C4-2B (cell line): ENCODE data around the gene CORIN.
"Not testable (repeated sequence)": the region's sequence is repeated elsewhere in the genome, so short reads cannot be mapped to it uniquely, and the experiment has no call there.

Experiments used
- H3K27ac ChIP-seq: fragments of 450-650 bp; 2 replicates; pipeline ENCODE4 v1.5.1; 2017
- CTCF ChIP-seq: fragments of 450-650 bp; conservative IDR thresholded peaks from 2 replicates; pipeline ENCODE4 v1.5.1; 2017; ENCODE audit warnings: mild to moderate bottlenecking
- ZFX ChIP-seq: fragments of 450-650 bp; IDR thresholded peaks from 2 replicates; pipeline ENCODE4 v1.6.1; 2017

CORIN gene

GRCh38 chr4:47714269-47714668, 123.6 kb downstream of the CORIN start:
- no peak for TF ChIP-seq ZFX
- TF ChIP-seq CTCF, result no peak
- H3K27ac ChIP-seq, result no peak overlapping the region

- no peak overlapping the region for H3K27ac ChIP-seq
- no peak for TF ChIP-seq ZFX
These were observed 124.6 kb downstream of the CORIN start for GRCh38 chr4:47713129-47713834.

GRCh38 chr4:47711646-47712045, 126.2 kb downstream of the CORIN start:
- TF ChIP-seq CTCF, result no peak
- TF ChIP-seq ZFX, result no peak
- no peak overlapping the region for H3K27ac ChIP-seq

- H3K27ac ChIP-seq, result no peak overlapping the region
- TF ChIP-seq CTCF (no peak), ZFX (no peak)
These were observed 126.7 kb downstream of the CORIN start for GRCh38 chr4:47711183-47711582.

GRCh38 chr4:47706352-47706751, 131.5 kb downstream of the CORIN start:
- not testable (repeated sequence) for H3K27ac ChIP-seq

- TF ChIP-seq CTCF (peak; percentile 22), ZFX (no peak)
These were observed 132.4 kb downstream of the CORIN start for GRCh38 chr4:47705326-47705981.

GRCh38 chr4:47704693-47705325, 133.1 kb downstream of the CORIN start:
- TF ChIP-seq CTCF, result peak; percentile 66
- TF ChIP-seq ZFX, result no peak
- no peak overlapping the region for H3K27ac ChIP-seq

More at GRCh38 chr4:47705326-47705981, 132.4 kb downstream of the CORIN start:
- H3K27ac ChIP-seq, result no peak overlapping the region

- no peak overlapping the region for H3K27ac ChIP-seq
- no peak for TF ChIP-seq CTCF
- no peak for TF ChIP-seq ZFX
These were observed 133.9 kb downstream of the CORIN start for GRCh38 chr4:47703956-47704355.
